K562 (cell line): ENCODE measurements around the gene SGK1. TPM values are rescaled to one million over a fixed set of nuclear protein-coding genes. Genes with fewer than 3 reads are reported as not detected.

Source experiments
- E2F5 ChIP-seq: sonication (generic); formaldehyde crosslinking; IDR thresholded peaks from 2 replicates; pipeline ENCODE4 v1.8.0; 2022; ENCODE audit warnings: mild to moderate bottlenecking, missing genetic modification reagents
- LEF1 ChIP-seq: fragments of 450-650 bp; IDR thresholded peaks from 2 replicates; pipeline ENCODE4 v1.6.1; 2016; ENCODE audit warnings: mild to moderate bottlenecking
- NEUROD1 ChIP-seq: fragments of 150-350 bp; IDR thresholded peaks from 2 replicates; pipeline ENCODE4 v1.6.1; 2014; ENCODE audit warnings: borderline replicate concordance, low read length, low read depth; ENCODE audit not compliant: partially characterized antibody
- POLR2AphosphoS2 ChIP-seq: IDR thresholded peaks from 2 replicates; pipeline ENCODE4 v1.6.1; 2012; ENCODE audit warnings: low read length, improper control_type of control experiment
- TCF7L2 ChIP-seq: fragments of 150-350 bp; IDR thresholded peaks from 2 replicates; pipeline ENCODE4 v1.6.1; 2016; ENCODE audit warnings: low read depth, mild to moderate bottlenecking, low read length, moderate library complexity
- ZNF449 ChIP-seq: fragments of 250-450 bp; sonication (Bioruptor Pico); IDR thresholded peaks from 2 replicates; pipeline ENCODE4 v1.8.0; 2022; ENCODE audit warnings: moderate library complexity, mild to moderate bottlenecking, inconsistent platforms
- ZNF79 ChIP-seq: fragments of 250-450 bp; sonication (Bioruptor Pico); IDR thresholded peaks from 2 replicates; pipeline ENCODE4 v1.4.0; 2020; ENCODE audit warnings: low read depth, mild to moderate bottlenecking, moderate library complexity
- polyA plus RNA-seq, 8 experiments: library from polyadenylated mRNA; depleted of rRNA in 4 of 8; stranded (reverse) in 5 of 8; unstranded in 3 of 8; fragments of >200 nt; fragmentation: Nextera tagmentation in 2 of 8; fragmentation: Illumina TruSeq in 1 of 8; extraction: Ambion mirVana in 2 of 8; extraction: Trizol in 1 of 8; gene quantifications; 2 replicates each; pipeline versions ENCODE4 v1.2.1 to v1.2.3, GENCODE V29; 2011 to 2014; ENCODE audit warnings: inconsistent platforms in 1 of 8, missing spikeins in 1 of 8
- total RNA-seq, 7 experiments: library from RNA; depleted of rRNA in 6 of 7; stranded (reverse); fragments of >200 nt in 6 of 7; fragmentation: Illumina TruSeq in 2 of 7; extraction: Trizol in 2 of 7; gene quantifications; 2 replicates each; pipeline versions ENCODE4 v1.2.1 to v1.2.3, GENCODE V29; 2011 to 2021; ENCODE audit warnings: low replicate concordance in 1 of 7
- TF ChIP-seq, protein P1 (sequence below): fragments of 250-450 bp; sonication (Bioruptor Pico); IDR thresholded peaks from 2 replicates; pipeline ENCODE4 v1.9.0; 2021; ENCODE audit warnings: mild to moderate bottlenecking, inconsistent platforms
- TF ChIP-seq, protein P2 (sequence below): fragments of 200-800 bp; sonication (Bioruptor generic); IDR thresholded peaks from 2 replicates; pipeline ENCODE4 v1.6.1; 2016; ENCODE audit warnings: missing genetic modification characterization, missing compliant biosample characterization
- TF ChIP-seq, protein P3 (sequence below): sonication (generic); formaldehyde crosslinking; IDR thresholded peaks from 2 replicates; pipeline ENCODE4 v1.4.0; 2020; ENCODE audit warnings: mild to moderate bottlenecking, missing genetic modification reagents
- TF ChIP-seq, protein P4 (sequence below), 3 experiments: IDR thresholded peaks in 2 of 3; conservative IDR thresholded peaks in 1 of 3; 2 replicates each; pipeline ENCODE4 v1.5.1; 2011 to 2012; ENCODE audit warnings: low read length in 3 of 3, mild to moderate bottlenecking in 3 of 3, control low read depth in 2 of 3, improper control_type of control experiment in 1 of 3, inconsistent platforms in 1 of 3, low read depth in 1 of 3, mixed read lengths in 1 of 3, moderate library complexity in 1 of 3; ENCODE audit not compliant: insufficient read depth in 2 of 3

The SGK1 gene
- total and polyA plus RNA-seq, 9 of the 15 experiments (the other 6 are each of a cell fraction or from before 2014, with no cell fraction given), result 3.5 to 7.2 (median 3.9) TPM

GRCh38 chr6:134174672-134175531 lies 143.0 kb downstream of the SGK1 start (continued):
- no peak for TF ChIP-seq LEF1
- TF ChIP-seq E2F5 (CRISPR knock-in tag), result no peak
- TF ChIP-seq, protein P1, sequence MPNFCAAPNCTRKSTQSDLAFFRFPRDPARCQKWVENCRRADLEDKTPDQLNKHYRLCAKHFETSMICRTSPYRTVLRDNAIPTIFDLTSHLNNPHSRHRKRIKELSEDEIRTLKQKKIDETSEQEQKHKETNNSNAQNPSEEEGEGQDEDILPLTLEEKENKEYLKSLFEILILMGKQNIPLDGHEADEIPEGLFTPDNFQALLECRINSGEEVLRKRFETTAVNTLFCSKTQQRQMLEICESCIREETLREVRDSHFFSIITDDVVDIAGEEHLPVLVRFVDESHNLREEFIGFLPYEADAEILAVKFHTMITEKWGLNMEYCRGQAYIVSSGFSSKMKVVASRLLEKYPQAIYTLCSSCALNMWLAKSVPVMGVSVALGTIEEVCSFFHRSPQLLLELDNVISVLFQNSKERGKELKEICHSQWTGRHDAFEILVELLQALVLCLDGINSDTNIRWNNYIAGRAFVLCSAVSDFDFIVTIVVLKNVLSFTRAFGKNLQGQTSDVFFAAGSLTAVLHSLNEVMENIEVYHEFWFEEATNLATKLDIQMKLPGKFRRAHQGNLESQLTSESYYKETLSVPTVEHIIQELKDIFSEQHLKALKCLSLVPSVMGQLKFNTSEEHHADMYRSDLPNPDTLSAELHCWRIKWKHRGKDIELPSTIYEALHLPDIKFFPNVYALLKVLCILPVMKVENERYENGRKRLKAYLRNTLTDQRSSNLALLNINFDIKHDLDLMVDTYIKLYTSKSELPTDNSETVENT (CRISPR knock-in tag), result peak; percentile 24; the same call in 1 of the 2 replicates
- TF ChIP-seq ZNF79 (CRISPR knock-in tag), result no peak
- TF ChIP-seq, protein P2, sequence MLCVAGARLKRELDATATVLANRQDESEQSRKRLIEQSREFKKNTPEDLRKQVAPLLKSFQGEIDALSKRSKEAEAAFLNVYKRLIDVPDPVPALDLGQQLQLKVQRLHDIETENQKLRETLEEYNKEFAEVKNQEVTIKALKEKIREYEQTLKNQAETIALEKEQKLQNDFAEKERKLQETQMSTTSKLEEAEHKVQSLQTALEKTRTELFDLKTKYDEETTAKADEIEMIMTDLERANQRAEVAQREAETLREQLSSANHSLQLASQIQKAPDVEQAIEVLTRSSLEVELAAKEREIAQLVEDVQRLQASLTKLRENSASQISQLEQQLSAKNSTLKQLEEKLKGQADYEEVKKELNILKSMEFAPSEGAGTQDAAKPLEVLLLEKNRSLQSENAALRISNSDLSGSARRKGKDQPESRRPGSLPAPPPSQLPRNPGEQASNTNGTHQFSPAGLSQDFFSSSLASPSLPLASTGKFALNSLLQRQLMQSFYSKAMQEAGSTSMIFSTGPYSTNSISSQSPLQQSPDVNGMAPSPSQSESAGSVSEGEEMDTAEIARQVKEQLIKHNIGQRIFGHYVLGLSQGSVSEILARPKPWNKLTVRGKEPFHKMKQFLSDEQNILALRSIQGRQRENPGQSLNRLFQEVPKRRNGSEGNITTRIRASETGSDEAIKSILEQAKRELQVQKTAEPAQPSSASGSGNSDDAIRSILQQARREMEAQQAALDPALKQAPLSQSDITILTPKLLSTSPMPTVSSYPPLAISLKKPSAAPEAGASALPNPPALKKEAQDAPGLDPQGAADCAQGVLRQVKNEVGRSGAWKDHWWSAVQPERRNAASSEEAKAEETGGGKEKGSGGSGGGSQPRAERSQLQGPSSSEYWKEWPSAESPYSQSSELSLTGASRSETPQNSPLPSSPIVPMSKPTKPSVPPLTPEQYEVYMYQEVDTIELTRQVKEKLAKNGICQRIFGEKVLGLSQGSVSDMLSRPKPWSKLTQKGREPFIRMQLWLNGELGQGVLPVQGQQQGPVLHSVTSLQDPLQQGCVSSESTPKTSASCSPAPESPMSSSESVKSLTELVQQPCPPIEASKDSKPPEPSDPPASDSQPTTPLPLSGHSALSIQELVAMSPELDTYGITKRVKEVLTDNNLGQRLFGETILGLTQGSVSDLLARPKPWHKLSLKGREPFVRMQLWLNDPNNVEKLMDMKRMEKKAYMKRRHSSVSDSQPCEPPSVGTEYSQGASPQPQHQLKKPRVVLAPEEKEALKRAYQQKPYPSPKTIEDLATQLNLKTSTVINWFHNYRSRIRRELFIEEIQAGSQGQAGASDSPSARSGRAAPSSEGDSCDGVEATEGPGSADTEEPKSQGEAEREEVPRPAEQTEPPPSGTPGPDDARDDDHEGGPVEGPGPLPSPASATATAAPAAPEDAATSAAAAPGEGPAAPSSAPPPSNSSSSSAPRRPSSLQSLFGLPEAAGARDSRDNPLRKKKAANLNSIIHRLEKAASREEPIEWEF (CRISPR knock-in tag), result no peak
- TF ChIP-seq, protein P3, sequence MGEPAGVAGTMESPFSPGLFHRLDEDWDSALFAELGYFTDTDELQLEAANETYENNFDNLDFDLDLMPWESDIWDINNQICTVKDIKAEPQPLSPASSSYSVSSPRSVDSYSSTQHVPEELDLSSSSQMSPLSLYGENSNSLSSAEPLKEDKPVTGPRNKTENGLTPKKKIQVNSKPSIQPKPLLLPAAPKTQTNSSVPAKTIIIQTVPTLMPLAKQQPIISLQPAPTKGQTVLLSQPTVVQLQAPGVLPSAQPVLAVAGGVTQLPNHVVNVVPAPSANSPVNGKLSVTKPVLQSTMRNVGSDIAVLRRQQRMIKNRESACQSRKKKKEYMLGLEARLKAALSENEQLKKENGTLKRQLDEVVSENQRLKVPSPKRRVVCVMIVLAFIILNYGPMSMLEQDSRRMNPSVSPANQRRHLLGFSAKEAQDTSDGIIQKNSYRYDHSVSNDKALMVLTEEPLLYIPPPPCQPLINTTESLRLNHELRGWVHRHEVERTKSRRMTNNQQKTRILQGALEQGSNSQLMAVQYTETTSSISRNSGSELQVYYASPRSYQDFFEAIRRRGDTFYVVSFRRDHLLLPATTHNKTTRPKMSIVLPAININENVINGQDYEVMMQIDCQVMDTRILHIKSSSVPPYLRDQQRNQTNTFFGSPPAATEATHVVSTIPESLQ (CRISPR knock-in tag), result no peak; the same call in 1 of the 2 replicates
- no peak for TF ChIP-seq ZNF449 (CRISPR knock-in tag)
- peak; percentile 83; the same call in 1 of the 2 replicates for TF ChIP-seq POLR2AphosphoS2
- TF ChIP-seq NEUROD1, result peak; percentile 39
- TF ChIP-seq, protein P4, sequence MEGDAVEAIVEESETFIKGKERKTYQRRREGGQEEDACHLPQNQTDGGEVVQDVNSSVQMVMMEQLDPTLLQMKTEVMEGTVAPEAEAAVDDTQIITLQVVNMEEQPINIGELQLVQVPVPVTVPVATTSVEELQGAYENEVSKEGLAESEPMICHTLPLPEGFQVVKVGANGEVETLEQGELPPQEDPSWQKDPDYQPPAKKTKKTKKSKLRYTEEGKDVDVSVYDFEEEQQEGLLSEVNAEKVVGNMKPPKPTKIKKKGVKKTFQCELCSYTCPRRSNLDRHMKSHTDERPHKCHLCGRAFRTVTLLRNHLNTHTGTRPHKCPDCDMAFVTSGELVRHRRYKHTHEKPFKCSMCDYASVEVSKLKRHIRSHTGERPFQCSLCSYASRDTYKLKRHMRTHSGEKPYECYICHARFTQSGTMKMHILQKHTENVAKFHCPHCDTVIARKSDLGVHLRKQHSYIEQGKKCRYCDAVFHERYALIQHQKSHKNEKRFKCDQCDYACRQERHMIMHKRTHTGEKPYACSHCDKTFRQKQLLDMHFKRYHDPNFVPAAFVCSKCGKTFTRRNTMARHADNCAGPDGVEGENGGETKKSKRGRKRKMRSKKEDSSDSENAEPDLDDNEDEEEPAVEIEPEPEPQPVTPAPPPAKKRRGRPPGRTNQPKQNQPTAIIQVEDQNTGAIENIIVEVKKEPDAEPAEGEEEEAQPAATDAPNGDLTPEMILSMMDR (IDR thresholded peaks at IDR 0.05 in 2 of 3, conservative IDR thresholded peaks at IDR 0.05 in 1 of 3; ENCODE audit: insufficient read depth in 2 of 3, low read depth in 1 of 3, low read length in 3 of 3), result peak in 2 of 3 experiments; percentile 24 to 33; a peak in 4 of 6 replicates
- TF ChIP-seq TCF7L2, result no peak
